Endodermal cell (in vitro differentiated cells): ENCODE measurements around the gene RAB6A. TPM values are rescaled to one million over a fixed set of nuclear protein-coding genes. Genes with fewer than 3 reads are reported as not detected.
"Not testable (repeated sequence)": the region's sequence is repeated elsewhere in the genome, so short reads cannot be mapped to it uniquely, and the experiment has no call there.

Experiments used
- DNase-seq: peaks from one replicate; pipeline ENCODE4 v3.0.0-alpha.2; 2017
- H3K27ac ChIP-seq: 2 replicates; pipeline ENCODE4 v1.5.1; 2013; ENCODE audit warnings: mild to moderate bottlenecking, low read depth, low read length, moderate library complexity
- H3K27me3 ChIP-seq: 2 replicates; pipeline ENCODE4 v1.6.1; 2013; ENCODE audit warnings: mild to moderate bottlenecking, low read length, moderate library complexity; ENCODE audit not compliant: insufficient read depth, control insufficient read depth, poor library complexity, severe bottlenecking
- H3K36me3 ChIP-seq: 2 replicates; pipeline ENCODE4 v1.7.0; 2013; ENCODE audit warnings: mild to moderate bottlenecking, low read length, moderate library complexity; ENCODE audit not compliant: control insufficient read depth, insufficient read depth
- H3K4me1 ChIP-seq: one replicate; pipeline ENCODE4 v1.7.0; 2013; ENCODE audit warnings: low read length; ENCODE audit not compliant: control insufficient read depth, insufficient read depth
- H3K4me3 ChIP-seq: 2 replicates; pipeline ENCODE4 v1.5.1; 2013; ENCODE audit warnings: mild to moderate bottlenecking, low read length, moderate library complexity
- H3K9ac ChIP-seq: 2 replicates; pipeline ENCODE4 v1.6.1; 2013; ENCODE audit warnings: mild to moderate bottlenecking, low read length, moderate library complexity; ENCODE audit not compliant: poor library complexity, severe bottlenecking; ENCODE audit errors: extremely low read depth
- H3K9me3 ChIP-seq: 2 replicates; pipeline ENCODE4 v1.6.1; 2013; ENCODE audit warnings: mild to moderate bottlenecking, low read length, moderate library complexity; ENCODE audit not compliant: control insufficient read depth
- H3K27ac Mint-ChIP-seq: 2 replicates; pipeline ENCODE4 v1.8.0; 2020; ENCODE audit warnings: mixed read lengths
- H3K27me3 Mint-ChIP-seq: 2 replicates; pipeline ENCODE4 v1.8.0; 2021; ENCODE audit warnings: mild to moderate bottlenecking, mixed read lengths; ENCODE audit not compliant: insufficient read depth
- H3K36me3 Mint-ChIP-seq: 2 replicates; pipeline ENCODE4 v1.8.0; 2020; ENCODE audit warnings: low read depth, mixed read lengths
- H3K4me1 Mint-ChIP-seq: 2 replicates; pipeline ENCODE4 v1.8.0; 2020; ENCODE audit warnings: mixed read lengths
- H3K4me3 Mint-ChIP-seq: 2 replicates; pipeline ENCODE4 v1.8.0; 2020; ENCODE audit warnings: mild to moderate bottlenecking, moderate library complexity, mixed read lengths
- H3K9me3 Mint-ChIP-seq: 2 replicates; pipeline ENCODE4 v1.8.0; 2020; ENCODE audit warnings: mild to moderate bottlenecking, mixed read lengths
- WGBS, 2 experiments: methylation state at CpG; one replicate each; pipeline versions ENCODE4 v1.1.5 to v1.1.7; 2013; ENCODE audit warnings: missing lambda C conversion rate in 2 of 2, mixed read lengths in 1 of 2; ENCODE audit not compliant: insufficient coverage in 1 of 2, insufficient read length in 1 of 2; 5-methylcytosine and 5-hydroxymethylcytosine counted together
- total RNA-seq, 2 donors: library from RNA; stranded (reverse); fragmentation: NEBNext Ultra II Directional in 1 of 2; extraction: Animal tissue kit (Norgen Biotek cat#: 25700) in 1 of 2; gene quantifications; 2 replicates in 1 of 2; 3 replicates in 1 of 2; pipeline ENCODE4 v1.2.1, GENCODE V29; 2021
- TF ChIP-seq, protein P1 (sequence below): fragments of 200-600 bp; sonication (generic); conservative IDR thresholded peaks from 2 replicates; pipeline ENCODE4 v1.5.0; 2021; ENCODE audit warnings: antibody characterized with exemption, mild to moderate bottlenecking

Gene RAB6A
- total RNA-seq, 2 donors from 2014 or later, result 77.9 to 79.5 TPM

DNA sequence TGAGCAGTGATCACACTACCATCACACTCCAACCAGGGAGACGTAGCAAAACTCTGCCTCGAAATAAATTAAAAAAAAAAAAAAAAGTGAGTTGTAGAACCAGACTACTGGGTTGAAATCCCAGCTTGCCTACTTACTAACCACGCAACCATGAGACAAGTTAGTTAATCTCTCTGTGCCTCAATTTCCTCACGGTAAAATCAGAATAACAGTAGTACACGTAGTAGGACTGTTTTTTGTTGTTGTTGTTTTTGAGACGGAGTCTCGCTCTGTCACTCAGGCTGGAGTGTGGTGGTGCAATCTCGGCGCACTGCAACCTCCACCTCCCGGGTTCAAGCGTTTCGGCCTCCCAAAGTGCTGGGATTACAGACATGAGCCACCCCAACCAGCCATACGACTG is 14.2 kb downstream of the RAB6A start:
- peaks cover 19% of the 10 kb centered on the region for H3K36me3 Mint-ChIP-seq
- H3K4me1 ChIP-seq, result no peaks in the 10 kb centered on the region
- no peak overlapping the region for H3K9ac ChIP-seq
- no peak overlapping the region for H3K4me3 Mint-ChIP-seq
- no peak for DNase-seq
- H3K9me3 Mint-ChIP-seq, result no peaks in the 10 kb centered on the region
- H3K27me3 Mint-ChIP-seq, result no peaks in the 10 kb centered on the region
- WGBS, 2 experiments, result 98 to 100% methylated on average over 5 to 12 of the region's 13 CpGs
- no peaks in the 10 kb centered on the region for H3K27me3 ChIP-seq
- no peak overlapping the region for H3K27ac ChIP-seq
- H3K27ac Mint-ChIP-seq, result no peak overlapping the region
- TF ChIP-seq, protein P1, sequence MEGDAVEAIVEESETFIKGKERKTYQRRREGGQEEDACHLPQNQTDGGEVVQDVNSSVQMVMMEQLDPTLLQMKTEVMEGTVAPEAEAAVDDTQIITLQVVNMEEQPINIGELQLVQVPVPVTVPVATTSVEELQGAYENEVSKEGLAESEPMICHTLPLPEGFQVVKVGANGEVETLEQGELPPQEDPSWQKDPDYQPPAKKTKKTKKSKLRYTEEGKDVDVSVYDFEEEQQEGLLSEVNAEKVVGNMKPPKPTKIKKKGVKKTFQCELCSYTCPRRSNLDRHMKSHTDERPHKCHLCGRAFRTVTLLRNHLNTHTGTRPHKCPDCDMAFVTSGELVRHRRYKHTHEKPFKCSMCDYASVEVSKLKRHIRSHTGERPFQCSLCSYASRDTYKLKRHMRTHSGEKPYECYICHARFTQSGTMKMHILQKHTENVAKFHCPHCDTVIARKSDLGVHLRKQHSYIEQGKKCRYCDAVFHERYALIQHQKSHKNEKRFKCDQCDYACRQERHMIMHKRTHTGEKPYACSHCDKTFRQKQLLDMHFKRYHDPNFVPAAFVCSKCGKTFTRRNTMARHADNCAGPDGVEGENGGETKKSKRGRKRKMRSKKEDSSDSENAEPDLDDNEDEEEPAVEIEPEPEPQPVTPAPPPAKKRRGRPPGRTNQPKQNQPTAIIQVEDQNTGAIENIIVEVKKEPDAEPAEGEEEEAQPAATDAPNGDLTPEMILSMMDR, result no peak
- H3K36me3 ChIP-seq, result peaks cover 13% of the 10 kb centered on the region
- H3K4me1 Mint-ChIP-seq, result no peaks in the 10 kb centered on the region
- H3K9me3 ChIP-seq, result peaks cover 4% of the 10 kb centered on the region
- no peak overlapping the region for H3K4me3 ChIP-seq

DNA sequence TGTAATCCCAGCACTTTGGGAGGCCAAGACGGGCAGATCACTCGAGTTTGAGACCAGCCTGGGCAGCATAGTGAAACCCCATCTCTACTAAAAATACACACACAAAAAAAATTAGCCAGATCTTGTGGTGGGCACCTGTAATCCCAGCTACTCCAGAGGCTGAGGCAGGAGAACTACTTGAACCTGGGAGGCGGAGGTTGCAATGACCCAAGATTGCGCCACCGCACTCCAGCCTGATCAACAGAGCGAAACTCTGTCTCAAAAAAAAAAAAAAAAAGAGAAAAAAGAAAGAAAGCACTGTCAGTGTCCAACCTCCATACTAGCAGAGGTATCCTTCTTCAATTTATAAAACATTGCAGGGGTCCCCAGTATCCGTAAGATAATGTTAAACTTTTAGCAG is 17.8 kb downstream of the RAB6A start:
- DNase-seq, result no peak
- 90 to 95% methylated on average over 2 to 7 of the region's 7 CpGs for WGBS, 2 experiments
- Histone ChIP-seq H3K4me1 (no peaks in the 10 kb centered on the region), H3K9ac (no peak overlapping the region), H3K4me3 (no peak overlapping the region), H3K27ac (no peak overlapping the region), H3K36me3 (peaks cover 13% of the 10 kb centered on the region), H3K9me3 (peaks cover 4% of the 10 kb centered on the region), H3K27me3 (no peaks in the 10 kb centered on the region)
- H3K9me3 Mint-ChIP-seq, result no peaks in the 10 kb centered on the region
- H3K4me1 Mint-ChIP-seq, result no peaks in the 10 kb centered on the region
- H3K36me3 Mint-ChIP-seq, result peaks cover 21% of the 10 kb centered on the region
- no peak overlapping the region for H3K4me3 Mint-ChIP-seq
- no peak overlapping the region for H3K27ac Mint-ChIP-seq
- H3K27me3 Mint-ChIP-seq, result no peaks in the 10 kb centered on the region
- TF ChIP-seq, protein P1, result no peak

DNA sequence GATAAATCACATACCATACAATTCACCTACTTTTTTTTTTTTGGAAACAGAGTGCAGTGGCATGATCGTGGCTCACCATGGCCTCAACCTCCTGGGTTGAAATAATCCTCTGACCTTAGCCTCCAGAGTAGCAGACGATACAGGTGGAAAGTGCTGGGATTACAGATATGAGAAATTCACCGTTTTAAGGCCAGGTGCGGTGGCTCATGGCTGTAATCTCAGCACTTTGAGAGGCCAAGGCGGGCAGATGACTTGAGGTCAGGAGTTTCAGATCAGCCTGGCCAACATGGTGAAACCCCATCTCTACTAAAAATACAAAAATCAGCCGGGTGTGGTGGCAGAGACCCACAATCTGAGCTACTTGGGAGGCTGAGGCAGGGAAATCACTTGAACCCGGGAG is 24.9 kb downstream of the RAB6A start:
- H3K4me1 ChIP-seq, H3K27ac ChIP-seq, H3K4me1 Mint-ChIP-seq, H3K27me3 Mint-ChIP-seq, H3K27ac Mint-ChIP-seq, H3K27me3 ChIP-seq, H3K4me3 ChIP-seq, DNase-seq, H3K9ac ChIP-seq, H3K4me3 Mint-ChIP-seq: not testable (repeated sequence)
- WGBS, 2 experiments, result 85 to 89% methylated on average over 6 to 7 of the region's 7 CpGs
- peaks cover 25% of the 10 kb centered on the region for H3K36me3 ChIP-seq
- Mint-ChIP-seq H3K36me3 (peaks cover 43% of the 10 kb centered on the region), H3K9me3 (peaks cover 22% of the 10 kb centered on the region)
- peaks cover 19% of the 10 kb centered on the region for H3K9me3 ChIP-seq

DNA sequence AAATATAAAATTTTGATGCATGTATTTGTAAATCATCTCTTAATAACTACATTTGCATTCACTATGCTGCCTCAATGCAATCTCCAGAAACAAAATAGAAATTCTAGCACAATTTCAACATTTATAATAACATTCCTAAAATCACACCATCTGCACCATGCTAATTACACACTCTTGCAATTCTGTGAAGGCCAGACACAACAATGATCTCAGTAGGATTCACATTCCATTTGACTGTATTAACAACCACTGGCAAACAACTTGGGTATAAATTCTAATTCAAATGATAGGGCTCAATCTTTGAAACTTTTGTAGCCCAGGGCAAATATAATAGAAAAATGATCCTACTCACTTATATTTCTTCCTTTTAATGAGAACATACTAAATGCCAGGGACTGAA is 25.9 kb downstream of the RAB6A start:
- Histone ChIP-seq H3K4me1 (no peaks in the 10 kb centered on the region), H3K4me3 (peak overlapping the region; percentile 40), H3K9me3 (peaks cover 19% of the 10 kb centered on the region), H3K27me3 (no peaks in the 10 kb centered on the region), H3K9ac (no peak overlapping the region), H3K36me3 (peaks cover 33% of the 10 kb centered on the region), H3K27ac (no peak overlapping the region)
- Mint-ChIP-seq H3K4me3 (no peak overlapping the region), H3K36me3 (peaks cover 44% of the 10 kb centered on the region), H3K9me3 (peaks cover 22% of the 10 kb centered on the region), H3K27ac (no peak overlapping the region), H3K27me3 (no peaks in the 10 kb centered on the region), H3K4me1 (no peaks in the 10 kb centered on the region)
- DNase-seq, result no peak
- TF ChIP-seq, protein P1, result no peak

DNA sequence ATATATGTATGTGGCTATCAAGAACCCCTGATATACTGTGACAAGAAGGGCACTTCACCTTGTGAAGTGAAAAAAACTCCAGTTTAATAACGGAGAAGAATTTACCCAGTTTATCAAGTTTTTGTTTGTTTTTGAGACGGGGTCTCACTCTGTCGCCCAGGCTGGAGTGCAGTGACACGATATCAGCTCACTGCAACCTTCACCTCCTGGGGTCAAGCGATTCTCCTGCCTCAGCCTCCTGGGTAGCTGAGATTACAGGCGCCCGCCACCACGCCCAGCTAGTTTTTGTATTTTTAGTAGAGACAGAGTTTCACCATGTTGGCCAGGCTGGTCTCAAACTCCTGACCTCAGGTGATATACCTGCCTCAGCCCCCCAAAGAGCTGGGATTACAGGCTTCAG is 26.9 kb downstream of the RAB6A start:
- H3K9ac ChIP-seq, H3K4me1 Mint-ChIP-seq, H3K27me3 Mint-ChIP-seq, H3K4me3 ChIP-seq, H3K4me1 ChIP-seq, DNase-seq, H3K27ac ChIP-seq, H3K27me3 ChIP-seq, H3K27ac Mint-ChIP-seq, H3K4me3 Mint-ChIP-seq: not testable (repeated sequence)
- WGBS, 2 experiments, result 91 to 96% methylated on average over 4 to 8 of the region's 8 CpGs
- Histone ChIP-seq H3K36me3 (peaks cover 41% of the 10 kb centered on the region), H3K9me3 (peaks cover 19% of the 10 kb centered on the region)
- H3K9me3 Mint-ChIP-seq, result peaks cover 22% of the 10 kb centered on the region
- peaks cover 51% of the 10 kb centered on the region for H3K36me3 Mint-ChIP-seq
